Measurements from ENCODE around the gene CLMP. TPM values are rescaled to one million over a fixed set of nuclear protein-coding genes. Genes with fewer than 3 reads are reported as not detected.

The CLMP gene
- total and polyA plus RNA-seq, 9 of the 15 experiments (the other 6 are each of a cell fraction or from before 2014, with no cell fraction given): 0.02 to 0.15 (median 0.03) TPM; not detected in 6

- intact Hi-C loops (cut with micrococcal nuclease) (no loop called here), in situ Hi-C loops (cut with MboI) (no loop called here)
- H3K27ac ChIP-seq (ENCODE audit: extremely low read depth, low read depth, low read length): no peak overlapping the region
- peaks cover 2 to 13% of the 10 kb centered on the region in 2 experiments; a peak in 3 of 5 replicates for H3K27me3 ChIP-seq (ENCODE audit: control insufficient read depth in 2 of 2, insufficient read depth in 2 of 2, low read length in 2 of 2)
- no peaks in the 10 kb centered on the region for H3K9me1 ChIP-seq (ENCODE audit: control insufficient read depth, insufficient read depth, low read length)
- no peaks in the 10 kb centered on the region for H3K4me1 ChIP-seq (replicated peaks in 1 of 2; ENCODE audit: control insufficient read depth in 2 of 2, insufficient read depth in 2 of 2, low read length in 2 of 2)
- no peaks in the 10 kb centered on the region for H4K20me1 ChIP-seq (replicated peaks; ENCODE audit: control insufficient read depth, insufficient read depth, low read length)
- WGBS (ENCODE audit: insufficient coverage, low coverage, missing lambda C conversion rate): 4% methylated on average over 7 of the region's 7 CpGs
- TF ChIP-seq SMARCE1 (IDR thresholded peaks at IDR 0.05) (no peak), SNRNP70 (optimal IDR thresholded peaks at IDR 0.05; ENCODE audit: low read depth, low read length) (no peak), SRSF1 (IDR thresholded peaks at IDR 0.05; ENCODE audit: low read depth, low read length) (no peak), MITF (IDR thresholded peaks at IDR 0.05) (no peak), CHAMP1 (IDR thresholded peaks at IDR 0.05) (no peak), PHF8 (IDR thresholded peaks at IDR 0.05; ENCODE audit: borderline replicate concordance, low read length) (no peak), SAP30 (IDR thresholded peaks at IDR 0.05; ENCODE audit: borderline replicate concordance, insufficient read depth, low read depth, low read length, poor library complexity, severe bottlenecking) (no peak), CBFB (CRISPR knock-in tag; IDR thresholded peaks at IDR 0.05) (no peak)
- no TSS peak for BruUV-seq (replicated peaks)
- H2AFZ ChIP-seq (ENCODE audit: low read depth, low read length): no peak overlapping the region
- DNase-seq (ENCODE audit: extremely low read depth in 1 of 4, low spot score in 3 of 4) (no peak), ATAC-seq (no peak), FAIRE-seq (no peak)
- H3K9me3 ChIP-seq (replicated peaks; ENCODE audit: control insufficient read depth, insufficient read depth, low read depth, low read length): no peaks in the 10 kb centered on the region
- H3K9ac ChIP-seq (ENCODE audit: insufficient read depth in 1 of 2, low read depth in 2 of 2, low read length in 2 of 2): no peak overlapping the region
- H3K36me3 ChIP-seq (ENCODE audit: control insufficient read depth, insufficient read depth, low read length): no peaks in the 10 kb centered on the region
- POLR2A ChIA-PET: no interaction called here
- no peak overlapping the region for H3K4me3 ChIP-seq
- no peaks in the 10 kb centered on the region for H3K79me2 ChIP-seq (ENCODE audit: control insufficient read depth, insufficient read depth, low read length)
- CTCF ChIA-PET (ENCODE audit: low intra/inter-chr PET ratio): no interaction called here
- no peak overlapping the region for H3K4me2 ChIP-seq (ENCODE audit: insufficient read depth, low read length)
Measured at GRCh38 chr11:123227763-123228495, 32.9 kb upstream of the CLMP start.

Data from K562 (cell line).